GM06990 (cell line): Measurements from ENCODE around the gene GPR153.
"Not testable (repeated sequence)": the region's sequence is repeated elsewhere in the genome, so short reads cannot be mapped to it uniquely, and the experiment has no call there.

Source experiments
- DNase-seq: peaks from one replicate; pipeline ENCODE4 v3.0.0-alpha.2; 2011; ENCODE audit not compliant: insufficient read length; ENCODE audit errors: extremely low read depth
- H3K27me3 ChIP-seq: replicated peaks from 2 replicates; pipeline ENCODE4 v1.6.0; 2011; ENCODE audit warnings: low read length; ENCODE audit not compliant: control insufficient read depth, insufficient read depth
- H3K36me3 ChIP-seq: 2 replicates; pipeline ENCODE4 v1.5.1; 2011; ENCODE audit warnings: low read length; ENCODE audit not compliant: control insufficient read depth, insufficient read depth
- H3K4me3 ChIP-seq: replicated peaks from 2 replicates; pipeline ENCODE4 v1.5.1; 2011; ENCODE audit warnings: low read depth, mild to moderate bottlenecking, control low read depth, low read length
- CTCF ChIP-seq: IDR thresholded peaks from 2 replicates; pipeline ENCODE4 v1.5.1; 2011; ENCODE audit warnings: low read length, control low read depth, mild to moderate bottlenecking, inconsistent platforms; ENCODE audit not compliant: insufficient read depth, poor library complexity, severe bottlenecking

Gene GPR153

GRCh38 chr1:6223617-6224016, 37.3 kb downstream of the GPR153 start:
- peaks cover 33% of the 10 kb centered on the region for H3K36me3 ChIP-seq
- DNase-seq: no peak
- no peak for TF ChIP-seq CTCF
- H3K27me3 ChIP-seq: no peaks in the 10 kb centered on the region
- no peak overlapping the region for H3K4me3 ChIP-seq

GRCh38 chr1:6222636-6223035, 38.3 kb downstream of the GPR153 start:
- no peak for DNase-seq
- Histone ChIP-seq H3K27me3 (no peaks in the 10 kb centered on the region), H3K4me3 (no peak overlapping the region), H3K36me3 (peaks cover 31% of the 10 kb centered on the region)
- no peak for TF ChIP-seq CTCF

GRCh38 chr1:6221210-6221784, 39.6 kb downstream of the GPR153 start:
- DNase-seq: no peak
- Histone ChIP-seq H3K36me3 (peaks cover 27% of the 10 kb centered on the region), H3K4me3 (no peak overlapping the region), H3K27me3 (no peaks in the 10 kb centered on the region)
- TF ChIP-seq CTCF: no peak

- H3K27me3 ChIP-seq: no peaks in the 10 kb centered on the region
- no peak overlapping the region for H3K4me3 ChIP-seq
- TF ChIP-seq CTCF: no peak
- H3K36me3 ChIP-seq: peaks cover 22% of the 10 kb centered on the region
- DNase-seq: no peak
These were observed 40.7 kb downstream of the GPR153 start for GRCh38 chr1:6220236-6220635.

- DNase-seq, H3K4me3 ChIP-seq, H3K27me3 ChIP-seq: not testable (repeated sequence)
- peaks cover 18% of the 10 kb centered on the region for H3K36me3 ChIP-seq
These were observed 41.3 kb downstream of the GPR153 start for GRCh38 chr1:6219641-6220040.

- no peak for DNase-seq
- H3K27me3 ChIP-seq: no peaks in the 10 kb centered on the region
- no peak overlapping the region for H3K4me3 ChIP-seq
- no peak for TF ChIP-seq CTCF
- peaks cover 14% of the 10 kb centered on the region for H3K36me3 ChIP-seq
These were observed 42.3 kb downstream of the GPR153 start for GRCh38 chr1:6218375-6219164.
